Activated CD4-positive, alpha-beta T cell treated with anti-CD3 and anti-CD28 coated beads, Interleukin-2, amount 10 ng/mL, durations not matched to agents 7 days and 5 days (primary cell): ENCODE data around the gene ZNF385B. TPM values are rescaled to one million over a fixed set of nuclear protein-coding genes. Genes with fewer than 3 reads are reported as not detected.

ENCODE experiments used
- CTCF ChIA-PET: fragments of 350-600 bp; sonication (Branson Sonifier 250); formaldehyde crosslinking; loops from one replicate; lab custom pipeline; 2021; ENCODE audit warnings: antibody characterized with exemption; lab: Charles Lee
- POLR2A ChIA-PET: fragments of 350-600 bp; sonication (Branson Sonifier 250); formaldehyde crosslinking; loops from one replicate; lab custom pipeline; 2021; ENCODE audit warnings: antibody characterized with exemption; lab: Charles Lee
- DNase-seq: peaks from one replicate; pipeline ENCODE4 v3.0.0-alpha.2; 2020
- H3K27ac Mint-ChIP-seq: one replicate; pipeline ENCODE4 v1.8.0; 2021; ENCODE audit warnings: mild to moderate bottlenecking, moderate library complexity, mixed read lengths
- H3K27me3 Mint-ChIP-seq: one replicate; pipeline ENCODE4 v1.8.0; 2021; ENCODE audit warnings: mixed read lengths
- H3K36me3 Mint-ChIP-seq: one replicate; pipeline ENCODE4 v1.8.0; 2021; ENCODE audit warnings: low read depth, mixed read lengths
- H3K4me1 Mint-ChIP-seq: one replicate; pipeline ENCODE4 v1.8.0; 2021; ENCODE audit warnings: mixed read lengths
- H3K4me3 Mint-ChIP-seq: one replicate; pipeline ENCODE4 v1.8.0; 2021; ENCODE audit warnings: mild to moderate bottlenecking, moderate library complexity, mixed read lengths
- H3K9me3 Mint-ChIP-seq: one replicate; pipeline ENCODE4 v1.8.0; 2021; ENCODE audit warnings: mixed read lengths
- total RNA-seq, 2 experiments: library from RNA; stranded (reverse); gene quantifications; one replicate each; pipeline ENCODE4 v1.2.3, GENCODE V29; 2021

ZNF385B gene
- total RNA-seq, 2 experiments from 2014 or later = not detected

- no peak for DNase-seq
- Mint-ChIP-seq H3K27ac (no peak overlapping the region), H3K9me3 (no peaks in the 10 kb centered on the region), H3K4me3 (no peak overlapping the region), H3K27me3 (peaks cover 9% of the 10 kb centered on the region), H3K36me3 (no peaks in the 10 kb centered on the region), H3K4me1 (no peaks in the 10 kb centered on the region)
- CTCF ChIA-PET = no interaction called here
- POLR2A ChIA-PET = no interaction called here
Measured at GRCh38 chr2:179746981-179747380, 114.4 kb downstream of the ZNF385B start.

- H3K4me1 Mint-ChIP-seq = no peaks in the 10 kb centered on the region
- no peak overlapping the region for H3K27ac Mint-ChIP-seq
- no peaks in the 10 kb centered on the region for H3K36me3 Mint-ChIP-seq
- POLR2A ChIA-PET = no interaction called here
- CTCF ChIA-PET = no interaction called here
- H3K4me3 Mint-ChIP-seq = no peak overlapping the region
- no peaks in the 10 kb centered on the region for H3K9me3 Mint-ChIP-seq
- H3K27me3 Mint-ChIP-seq = peaks cover 16% of the 10 kb centered on the region
- DNase-seq = no peak
Measured at GRCh38 chr2:179745635-179746256, 115.7 kb downstream of the ZNF385B start.

DNA sequence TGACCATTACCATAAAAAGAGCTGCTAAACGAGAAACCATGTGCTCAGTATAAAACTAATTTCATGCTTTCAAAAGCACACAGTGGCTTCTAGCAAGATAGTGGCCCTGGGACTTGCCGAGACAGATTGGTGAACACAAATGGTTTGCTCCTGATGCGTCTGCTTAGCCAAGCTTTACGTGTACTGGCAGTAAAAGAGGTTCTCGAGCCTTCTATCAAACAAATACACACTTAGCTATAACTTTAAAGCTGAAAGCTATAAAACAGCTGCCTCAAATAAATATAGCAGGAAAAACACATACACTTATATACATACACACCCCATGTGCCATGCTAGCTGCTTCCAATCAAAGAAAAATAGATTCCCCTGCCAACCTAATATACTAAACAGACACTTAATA is 117.0 kb downstream of the ZNF385B start:
- no peaks in the 10 kb centered on the region for H3K36me3 Mint-ChIP-seq
- no peaks in the 10 kb centered on the region for H3K4me1 Mint-ChIP-seq
- POLR2A ChIA-PET = no interaction called here
- no peak overlapping the region for H3K4me3 Mint-ChIP-seq
- no peaks in the 10 kb centered on the region for H3K9me3 Mint-ChIP-seq
- H3K27ac Mint-ChIP-seq = no peak overlapping the region
- DNase-seq = no peak
- H3K27me3 Mint-ChIP-seq = peaks cover 18% of the 10 kb centered on the region
- CTCF ChIA-PET = no interaction called here

- Mint-ChIP-seq H3K9me3 (no peaks in the 10 kb centered on the region), H3K27ac (no peak overlapping the region), H3K4me1 (no peaks in the 10 kb centered on the region), H3K36me3 (no peaks in the 10 kb centered on the region), H3K27me3 (peaks cover 14% of the 10 kb centered on the region), H3K4me3 (no peak overlapping the region)
- ChIA-PET CTCF (no interaction called here), POLR2A (no interaction called here)
- DNase-seq = no peak
Measured at GRCh38 chr2:179741317-179741716, 120.1 kb downstream of the ZNF385B start.

GRCh38 chr2:179729966-179730365 is 131.4 kb downstream of the ZNF385B start:
- H3K4me1 Mint-ChIP-seq = no peaks in the 10 kb centered on the region
- H3K9me3 Mint-ChIP-seq = no peaks in the 10 kb centered on the region
- no peaks in the 10 kb centered on the region for H3K36me3 Mint-ChIP-seq
- H3K27me3 Mint-ChIP-seq = no peaks in the 10 kb centered on the region
- H3K27ac Mint-ChIP-seq = no peak overlapping the region
- CTCF ChIA-PET = no interaction called here
- DNase-seq = no peak
- no peak overlapping the region for H3K4me3 Mint-ChIP-seq
- POLR2A ChIA-PET = no interaction called here

GRCh38 chr2:179726461-179727180 is 134.8 kb downstream of the ZNF385B start:
- DNase-seq = no peak
- H3K27ac Mint-ChIP-seq = no peak overlapping the region
- no peaks in the 10 kb centered on the region for H3K27me3 Mint-ChIP-seq
- H3K9me3 Mint-ChIP-seq = no peaks in the 10 kb centered on the region
- ChIA-PET CTCF (no interaction called here), POLR2A (no interaction called here)
- no peaks in the 10 kb centered on the region for H3K4me1 Mint-ChIP-seq
- no peaks in the 10 kb centered on the region for H3K36me3 Mint-ChIP-seq
- H3K4me3 Mint-ChIP-seq = no peak overlapping the region

GRCh38 chr2:179724403-179724802 is 137.0 kb downstream of the ZNF385B start:
- CTCF ChIA-PET = no interaction called here
- H3K4me1 Mint-ChIP-seq = no peaks in the 10 kb centered on the region
- H3K27ac Mint-ChIP-seq = no peak overlapping the region
- H3K4me3 Mint-ChIP-seq = no peak overlapping the region
- H3K9me3 Mint-ChIP-seq = no peaks in the 10 kb centered on the region
- no peak for DNase-seq
- no peaks in the 10 kb centered on the region for H3K27me3 Mint-ChIP-seq
- POLR2A ChIA-PET = no interaction called here
- no peaks in the 10 kb centered on the region for H3K36me3 Mint-ChIP-seq

DNA sequence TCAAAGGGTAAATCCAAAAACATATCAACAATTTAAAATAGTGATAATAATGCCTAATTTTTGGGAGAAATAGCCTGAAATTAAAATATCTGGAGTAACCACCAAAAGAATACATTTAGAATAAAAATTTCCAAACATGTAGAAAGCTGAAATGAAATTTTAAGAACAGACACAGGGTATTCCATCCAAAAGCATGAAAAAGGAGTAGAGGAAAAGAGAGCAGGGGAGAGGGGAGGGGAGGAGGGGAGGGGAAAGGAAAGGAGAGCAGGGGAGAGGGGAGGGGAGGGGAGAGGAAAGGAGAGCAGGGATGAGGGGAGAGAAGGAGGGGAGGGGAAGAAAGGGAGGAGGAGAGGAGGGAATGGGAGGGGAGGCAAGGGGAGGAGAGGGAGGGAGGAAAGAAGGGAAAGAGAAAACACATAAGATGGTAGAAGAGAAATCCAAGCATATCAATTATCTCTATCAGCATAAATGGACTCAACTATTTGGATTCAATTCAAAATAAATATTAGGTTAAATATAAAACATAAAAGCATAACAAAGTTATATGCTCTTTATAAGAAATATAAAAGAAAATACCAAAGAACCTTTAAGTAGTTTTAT is 141.1 kb downstream of the ZNF385B start:
- no peaks in the 10 kb centered on the region for H3K27me3 Mint-ChIP-seq
- ChIA-PET POLR2A (no interaction called here), CTCF (no interaction called here)
- no peak for DNase-seq
- no peak overlapping the region for H3K27ac Mint-ChIP-seq
- no peak overlapping the region for H3K4me3 Mint-ChIP-seq
- H3K36me3 Mint-ChIP-seq = no peaks in the 10 kb centered on the region
- no peaks in the 10 kb centered on the region for H3K4me1 Mint-ChIP-seq
- no peaks in the 10 kb centered on the region for H3K9me3 Mint-ChIP-seq

- Mint-ChIP-seq H3K9me3 (no peaks in the 10 kb centered on the region), H3K27me3 (no peaks in the 10 kb centered on the region), H3K36me3 (no peaks in the 10 kb centered on the region), H3K4me3 (no peak overlapping the region), H3K4me1 (no peaks in the 10 kb centered on the region), H3K27ac (no peak overlapping the region)
- ChIA-PET CTCF (no interaction called here), POLR2A (no interaction called here)
- no peak for DNase-seq
Measured at GRCh38 chr2:179715871-179716270, 145.5 kb downstream of the ZNF385B start.

GRCh38 chr2:179715196-179715595 is 146.2 kb downstream of the ZNF385B start:
- ChIA-PET POLR2A (no interaction called here), CTCF (no interaction called here)
- no peak overlapping the region for H3K27ac Mint-ChIP-seq
- DNase-seq = no peak
- H3K4me1 Mint-ChIP-seq = no peaks in the 10 kb centered on the region
- H3K9me3 Mint-ChIP-seq = no peaks in the 10 kb centered on the region
- H3K36me3 Mint-ChIP-seq = no peaks in the 10 kb centered on the region
- no peaks in the 10 kb centered on the region for H3K27me3 Mint-ChIP-seq
- H3K4me3 Mint-ChIP-seq = no peak overlapping the region

DNA sequence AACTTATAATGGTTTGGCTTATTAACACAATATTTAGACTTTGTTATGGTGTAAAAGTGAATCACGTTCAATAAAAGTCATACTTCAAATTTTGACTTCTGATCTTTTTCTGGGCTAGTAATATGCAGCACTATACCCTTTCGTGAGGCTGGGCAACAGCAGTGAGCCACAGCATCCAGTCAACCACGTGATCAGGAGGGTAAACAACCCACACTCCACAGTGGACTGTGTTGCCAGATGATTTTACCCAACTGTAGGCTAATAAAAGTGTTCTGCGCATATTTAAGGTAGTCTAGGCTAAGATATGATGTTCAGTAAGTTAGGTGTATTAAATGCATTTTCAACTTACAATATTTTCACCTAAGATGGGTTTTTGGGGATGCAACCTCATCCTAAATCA is 148.6 kb downstream of the ZNF385B start:
- Mint-ChIP-seq H3K4me3 (no peak overlapping the region), H3K36me3 (no peaks in the 10 kb centered on the region), H3K4me1 (no peaks in the 10 kb centered on the region), H3K27me3 (no peaks in the 10 kb centered on the region), H3K9me3 (no peaks in the 10 kb centered on the region), H3K27ac (no peak overlapping the region)
- ChIA-PET POLR2A (no interaction called here), CTCF (no interaction called here)
- no peak for DNase-seq

- H3K4me3 Mint-ChIP-seq = no peak overlapping the region
- CTCF ChIA-PET = no interaction called here
- no peaks in the 10 kb centered on the region for H3K4me1 Mint-ChIP-seq
- POLR2A ChIA-PET = no interaction called here
- DNase-seq = no peak
- no peaks in the 10 kb centered on the region for H3K27me3 Mint-ChIP-seq
- H3K9me3 Mint-ChIP-seq = no peaks in the 10 kb centered on the region
- no peak overlapping the region for H3K27ac Mint-ChIP-seq
- H3K36me3 Mint-ChIP-seq = no peaks in the 10 kb centered on the region
Measured at GRCh38 chr2:179711375-179711774, 150.0 kb downstream of the ZNF385B start.

GRCh38 chr2:179703702-179704101 is 157.7 kb downstream of the ZNF385B start:
- no peak overlapping the region for H3K27ac Mint-ChIP-seq
- POLR2A ChIA-PET = no interaction called here
- DNase-seq = no peak
- H3K4me1 Mint-ChIP-seq = no peaks in the 10 kb centered on the region
- H3K36me3 Mint-ChIP-seq = no peaks in the 10 kb centered on the region
- no peak overlapping the region for H3K4me3 Mint-ChIP-seq
- H3K9me3 Mint-ChIP-seq = no peaks in the 10 kb centered on the region
- CTCF ChIA-PET = no interaction called here
- H3K27me3 Mint-ChIP-seq = no peaks in the 10 kb centered on the region
